HG02884 (cell line): ENCODE measurements around the gene HDLBP.
"Not testable (repeated sequence)": the region's sequence is repeated elsewhere in the genome, so short reads cannot be mapped to it uniquely, and the experiment has no call there.

Source experiments
- ATAC-seq: cut with Tn5 transposase; IDR thresholded peaks from one replicate; pipeline ENCODE4 v1.9.1; 2021; ENCODE audit warnings: mild to moderate bottlenecking, moderate library complexity; ENCODE audit not compliant: unreplicated experiment

HDLBP gene

DNA sequence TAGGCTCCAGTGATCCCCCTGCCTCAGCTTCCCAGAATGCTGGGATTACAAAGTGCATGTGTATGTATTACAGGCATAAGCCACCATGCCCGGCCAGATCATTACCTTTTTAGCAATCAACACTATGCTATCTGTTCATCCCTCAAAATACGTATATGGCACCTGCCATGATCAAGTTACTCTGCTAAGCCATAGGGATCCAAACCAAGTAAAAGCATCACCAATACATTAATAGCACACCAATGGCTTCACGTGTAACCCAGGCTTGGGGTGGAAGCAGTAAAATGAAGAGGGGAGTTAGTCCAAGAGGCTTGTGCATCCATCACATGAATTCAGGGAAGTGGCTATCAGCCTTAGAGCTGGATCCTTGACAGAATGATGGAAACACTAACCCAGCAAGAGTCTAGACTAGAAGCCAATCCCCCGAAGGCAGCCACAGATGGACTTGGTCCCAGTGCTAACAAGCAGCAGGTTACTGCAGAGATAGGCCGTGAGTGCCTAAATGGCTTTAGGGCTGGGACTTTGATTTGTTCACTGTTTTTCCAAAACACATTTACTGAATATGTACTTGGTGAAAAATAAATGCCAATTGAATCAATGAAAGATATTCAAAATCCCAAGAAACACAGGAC lies 11.3 kb downstream of the HDLBP start:
- no peak for ATAC-seq

DNA sequence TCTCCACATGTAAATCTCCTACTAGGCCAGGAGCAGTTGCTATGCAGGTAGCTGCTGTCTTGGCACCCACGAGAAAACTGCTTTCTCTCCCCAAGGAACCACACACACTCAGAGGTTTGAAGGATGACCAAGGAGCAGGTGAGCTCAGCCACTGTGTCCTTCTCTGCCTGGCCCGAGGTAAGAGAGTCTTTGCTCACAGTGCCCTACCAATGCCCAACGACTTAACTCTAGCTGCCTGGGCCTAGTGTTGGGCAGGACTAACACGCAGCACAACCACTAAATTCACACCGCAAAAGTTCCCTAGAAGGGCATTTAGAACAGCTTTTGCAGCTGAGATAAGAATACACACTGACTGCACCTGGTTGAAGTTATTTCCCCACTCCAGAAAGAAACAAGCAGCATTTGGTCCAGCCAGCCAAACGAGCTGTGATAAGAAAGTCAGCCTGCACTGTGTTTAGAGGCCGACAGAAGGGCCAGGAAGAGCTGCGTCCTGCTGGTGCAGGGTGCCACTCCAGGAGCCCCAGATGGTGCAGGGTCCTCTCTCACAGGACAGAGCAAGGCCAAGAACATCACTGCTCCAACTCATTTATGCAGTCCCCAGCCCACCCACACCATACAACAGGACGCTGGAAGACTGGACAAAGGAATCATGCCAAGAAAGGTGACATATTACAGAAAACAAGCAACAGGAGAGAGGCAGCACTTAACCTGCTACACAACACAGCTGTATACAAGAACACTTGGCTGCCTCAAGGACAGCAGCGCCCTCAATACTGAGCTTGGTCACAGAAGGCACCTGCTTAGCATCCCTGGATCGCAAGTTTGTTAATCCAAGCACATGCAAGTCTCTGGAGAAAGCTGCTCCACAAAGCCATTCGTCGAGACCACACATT lies 12.5 kb downstream of the HDLBP start:
- no peak for ATAC-seq

DNA sequence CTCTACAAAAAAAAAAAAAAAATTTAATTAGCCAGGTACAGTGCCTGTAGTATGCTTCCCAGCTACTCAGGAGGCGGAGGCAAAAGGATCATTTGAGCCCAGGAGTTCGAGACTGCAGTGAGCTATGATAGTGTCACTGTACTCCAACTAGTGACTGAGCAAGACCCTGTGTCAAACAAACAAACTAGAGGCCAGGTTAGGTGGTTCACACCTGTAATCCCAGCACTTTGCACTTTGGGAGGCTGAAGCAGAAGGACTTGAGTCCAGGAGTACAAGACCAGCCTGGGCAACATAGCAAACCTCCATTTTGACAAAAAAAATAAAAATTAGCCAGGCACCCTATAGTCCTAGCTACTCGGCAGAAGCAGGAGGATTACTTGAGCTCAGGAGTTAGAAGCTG lies 13.4 kb downstream of the HDLBP start:
- ATAC-seq: no peak

DNA sequence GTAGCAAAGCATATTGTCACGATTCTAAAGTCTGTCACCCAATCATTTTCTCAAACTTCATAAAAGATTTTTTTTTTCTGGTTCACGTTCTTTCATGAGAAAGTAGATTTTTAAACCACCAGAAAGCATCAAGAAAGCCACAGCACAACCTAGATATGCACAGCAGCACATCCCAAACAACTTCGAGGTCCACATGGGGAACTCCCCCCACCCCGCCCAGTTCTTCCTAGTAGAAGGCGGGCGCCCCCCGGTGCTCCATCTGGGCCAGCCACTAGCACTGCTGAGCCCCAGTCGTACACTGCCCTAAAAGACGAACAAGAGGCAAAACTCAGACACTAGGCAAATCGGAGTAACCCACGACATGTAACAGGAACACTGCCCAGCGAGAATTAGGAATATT lies 15.5 kb downstream of the HDLBP start:
- no peak for ATAC-seq

DNA sequence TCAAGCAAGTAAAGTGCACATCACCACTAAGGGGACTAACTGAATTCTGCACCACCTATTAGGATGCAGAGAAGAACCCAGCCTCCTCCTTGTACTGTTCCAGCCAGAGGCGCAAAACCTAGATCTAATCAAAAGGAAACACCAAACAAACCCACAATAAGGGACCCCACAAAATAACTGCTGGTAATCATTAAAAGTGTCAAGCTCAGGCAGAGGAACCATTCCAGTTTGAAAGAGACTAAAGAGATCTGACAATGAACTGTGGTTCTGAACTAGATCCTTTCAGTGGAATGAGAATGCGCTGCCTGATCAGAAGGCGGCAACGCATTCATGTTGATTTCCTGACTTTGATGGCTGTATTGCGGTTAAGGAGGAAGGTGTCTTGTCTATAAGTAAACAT lies 16.8 kb downstream of the HDLBP start:
- no peak for ATAC-seq

DNA sequence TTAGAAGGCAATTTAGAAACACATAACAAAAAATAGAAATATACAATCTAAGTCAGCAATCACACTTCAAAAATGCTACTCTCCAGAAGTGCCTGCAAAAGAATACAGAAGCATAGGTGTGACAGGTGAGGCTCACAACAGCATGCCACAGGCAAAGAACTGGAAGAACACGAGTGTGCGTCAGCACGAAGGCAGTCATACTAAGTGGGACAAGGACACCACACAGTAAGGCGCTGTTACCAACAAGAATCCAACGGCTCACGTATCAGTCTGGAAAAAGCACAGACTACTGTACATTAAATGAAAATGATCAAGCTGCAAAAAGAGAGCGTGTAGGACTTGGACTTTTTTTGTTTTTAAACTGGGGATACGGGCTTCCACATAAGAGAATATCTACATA lies 18.7 kb downstream of the HDLBP start:
- ATAC-seq: no peak

DNA sequence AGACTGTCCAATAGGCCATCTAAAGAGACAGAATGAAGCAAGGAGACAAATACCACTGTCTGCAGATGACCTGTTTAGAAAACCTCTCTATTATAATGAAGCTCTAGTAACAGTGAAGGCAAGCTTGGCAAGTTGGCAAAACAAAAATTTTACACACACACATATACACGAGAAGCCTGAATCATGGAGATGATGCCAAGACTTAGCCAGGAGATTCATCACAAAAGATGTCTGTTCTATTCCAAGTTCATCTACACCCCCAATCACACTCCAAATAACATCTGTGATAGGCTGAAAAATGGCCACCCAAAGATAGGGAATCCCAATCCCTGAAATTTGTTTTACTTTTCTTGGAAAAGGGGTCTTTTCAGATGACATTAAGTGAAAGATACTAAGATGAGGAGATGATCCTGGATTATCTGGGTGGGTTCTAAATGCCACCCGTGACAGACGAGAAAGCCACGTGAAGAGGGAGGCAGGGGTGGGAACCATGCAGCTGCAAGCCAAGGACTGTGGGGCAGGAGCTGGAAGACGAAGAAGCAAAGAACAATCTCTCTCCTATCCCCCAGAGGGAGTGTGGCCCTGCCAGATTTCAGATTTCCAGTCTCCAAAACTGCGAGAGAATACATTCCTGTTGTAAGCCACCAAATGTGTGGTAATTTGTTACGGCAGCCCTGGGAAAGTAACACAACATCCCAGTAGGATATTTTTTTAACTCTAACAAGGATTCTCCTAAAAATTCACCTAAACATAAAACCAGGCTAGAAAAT lies 20.0 kb downstream of the HDLBP start:
- ATAC-seq: no peak

DNA sequence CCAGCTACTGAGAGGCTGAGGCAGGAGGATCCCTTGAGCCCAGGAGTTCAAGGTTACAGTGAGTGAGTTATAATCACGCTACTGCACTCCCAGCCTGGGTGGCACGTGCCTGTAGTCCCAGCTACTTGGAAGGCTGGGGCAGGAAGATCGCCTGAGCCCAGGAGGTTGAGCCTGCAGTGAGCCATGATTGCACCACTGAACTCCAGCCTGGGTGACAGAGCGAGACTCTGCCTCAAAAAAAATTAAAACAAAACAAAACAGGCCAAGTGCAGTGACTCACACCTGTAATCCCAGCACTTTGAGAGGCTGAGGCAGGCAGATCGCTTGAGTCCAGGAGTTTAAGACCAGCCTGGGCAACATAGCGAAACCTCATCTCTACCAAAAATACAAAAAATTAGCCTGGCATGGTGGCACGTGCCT lies 22.1 kb downstream of the HDLBP start:
- not testable (repeated sequence) for ATAC-seq

DNA sequence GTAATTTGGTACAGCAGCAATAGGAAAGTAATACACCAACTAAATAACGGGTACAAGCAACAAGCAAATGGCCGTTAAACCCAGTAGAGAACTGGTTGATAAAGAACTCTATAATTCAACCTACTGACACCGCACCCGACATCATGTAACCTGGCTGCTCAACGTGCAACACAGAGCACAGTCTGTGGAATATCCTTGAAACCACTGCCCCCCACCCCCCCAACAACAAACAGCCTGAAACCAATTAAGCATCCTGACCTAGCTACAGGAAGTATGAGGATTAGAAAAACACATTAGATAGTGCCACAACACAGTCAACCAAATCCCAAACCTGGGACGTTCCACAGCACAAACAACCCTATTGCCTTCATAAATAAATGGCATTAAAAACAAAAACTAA lies 23.5 kb downstream of the HDLBP start:
- ATAC-seq: no peak

DNA sequence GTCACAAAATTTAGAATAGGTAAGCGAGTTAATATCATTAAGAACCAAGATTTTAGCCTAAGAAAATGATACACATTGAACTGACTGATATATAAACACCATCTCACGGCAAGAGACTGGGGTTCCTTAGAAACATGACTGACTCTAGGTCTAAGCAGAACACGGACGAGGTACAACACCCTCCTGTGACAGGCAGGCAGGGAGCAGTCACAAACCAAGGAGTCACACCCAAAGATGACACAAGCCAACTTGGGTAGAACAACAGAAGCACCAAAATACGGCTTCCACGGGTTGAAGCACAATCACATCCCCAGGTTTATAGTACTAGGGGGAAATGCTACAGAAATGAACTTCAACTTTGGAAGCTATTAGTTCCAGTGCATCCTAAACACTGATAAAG lies 24.3 kb downstream of the HDLBP start:
- no peak for ATAC-seq

DNA sequence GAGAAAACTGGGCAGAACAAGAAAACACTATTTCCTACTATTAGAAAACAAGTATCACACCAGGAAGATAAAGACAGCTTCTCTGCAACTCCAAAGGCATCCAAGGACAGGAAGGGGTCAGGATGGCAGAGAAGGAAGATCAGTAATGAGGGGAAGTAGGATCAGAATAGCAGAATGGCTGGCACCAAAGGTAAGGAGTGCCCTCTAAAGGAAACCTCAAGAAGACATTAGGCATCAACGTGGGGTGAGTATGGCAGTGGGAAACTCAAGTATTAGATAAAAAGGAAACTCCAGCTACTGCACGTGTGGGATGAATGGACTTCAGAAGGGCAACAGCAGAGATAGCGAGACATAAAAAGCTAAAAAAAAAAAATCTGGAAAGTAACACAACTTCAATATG lies 25.9 kb downstream of the HDLBP start:
- ATAC-seq: no peak

DNA sequence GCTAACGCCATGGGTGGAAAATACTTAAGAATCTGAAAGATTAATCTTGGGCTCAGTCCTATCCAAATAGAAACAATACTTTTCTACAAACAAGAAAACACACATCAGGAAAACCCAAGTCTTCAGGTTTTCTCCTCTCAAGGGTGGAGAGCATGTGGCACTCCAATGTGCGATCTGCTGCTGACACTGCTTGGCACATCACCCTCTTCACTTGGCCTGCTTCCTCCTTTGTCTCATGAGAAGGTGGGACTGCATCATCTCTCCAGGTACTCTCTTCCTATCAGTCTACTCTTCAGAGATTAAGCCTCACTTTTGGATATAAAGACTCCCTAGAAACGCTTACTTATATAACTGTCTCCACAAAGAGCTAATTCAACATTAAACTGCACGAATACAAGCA lies 26.4 kb downstream of the HDLBP start:
- no peak for ATAC-seq

DNA sequence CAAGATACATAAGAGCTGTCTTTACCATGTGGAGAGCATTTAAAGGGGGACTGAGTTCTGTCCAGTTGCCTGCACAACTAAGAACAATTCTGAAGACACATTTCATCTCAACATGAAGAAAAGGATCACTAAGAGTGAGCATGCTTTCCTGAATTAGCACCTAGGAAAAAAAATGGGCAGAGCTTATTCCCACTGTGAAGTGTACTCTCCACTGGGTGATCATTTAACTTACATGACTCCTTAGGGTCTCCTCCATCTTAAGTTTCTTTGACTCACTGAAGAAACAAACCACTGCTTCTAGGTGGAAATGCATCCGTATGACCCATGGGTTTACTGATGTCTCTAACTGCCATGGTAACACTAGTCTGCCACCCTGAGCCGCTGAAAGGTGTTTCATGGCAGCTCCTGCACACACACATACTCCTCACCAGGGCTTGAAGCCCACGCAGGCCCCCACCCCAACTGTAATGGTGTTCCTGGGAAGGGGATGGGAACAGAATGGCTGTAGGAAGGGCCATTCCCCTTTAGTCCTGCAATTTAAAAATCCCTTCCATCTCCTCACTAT lies 27.1 kb downstream of the HDLBP start:
- ATAC-seq: no peak

DNA sequence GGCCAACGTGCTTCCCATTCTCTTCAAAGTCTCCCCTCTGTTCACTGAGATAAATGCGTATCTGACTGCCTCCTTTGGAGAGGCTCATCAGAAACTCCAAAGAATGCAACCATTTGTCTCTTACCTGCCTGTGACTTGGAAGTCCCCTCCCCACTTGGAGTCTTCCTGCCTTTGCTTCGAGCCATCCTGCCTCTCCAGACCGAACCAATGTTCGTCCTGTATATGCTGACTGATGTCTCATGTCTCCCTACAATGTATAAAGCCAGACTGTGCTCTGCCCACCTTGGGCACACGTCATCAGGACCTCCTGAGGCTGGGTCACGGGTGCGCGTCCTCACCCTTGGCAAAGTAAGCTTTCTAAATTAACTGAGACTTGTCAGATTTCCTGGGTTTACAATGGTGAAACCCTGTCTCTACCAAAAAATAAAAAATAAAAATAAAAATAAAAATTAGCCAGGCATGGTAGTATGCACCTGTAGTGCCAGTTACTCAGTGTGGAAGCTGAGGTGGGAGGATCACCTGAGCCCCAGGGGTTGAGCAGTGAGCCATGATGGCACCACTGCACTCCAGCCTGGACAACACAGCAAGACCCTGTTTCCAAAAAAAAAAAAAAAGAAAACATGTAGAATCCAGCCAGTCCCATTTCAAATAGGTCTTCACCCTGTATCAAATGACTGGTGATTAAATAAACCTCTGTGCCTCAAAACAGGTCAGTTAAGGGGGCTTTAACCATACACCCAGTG lies 29.0 kb downstream of the HDLBP start:
- no peak for ATAC-seq

DNA sequence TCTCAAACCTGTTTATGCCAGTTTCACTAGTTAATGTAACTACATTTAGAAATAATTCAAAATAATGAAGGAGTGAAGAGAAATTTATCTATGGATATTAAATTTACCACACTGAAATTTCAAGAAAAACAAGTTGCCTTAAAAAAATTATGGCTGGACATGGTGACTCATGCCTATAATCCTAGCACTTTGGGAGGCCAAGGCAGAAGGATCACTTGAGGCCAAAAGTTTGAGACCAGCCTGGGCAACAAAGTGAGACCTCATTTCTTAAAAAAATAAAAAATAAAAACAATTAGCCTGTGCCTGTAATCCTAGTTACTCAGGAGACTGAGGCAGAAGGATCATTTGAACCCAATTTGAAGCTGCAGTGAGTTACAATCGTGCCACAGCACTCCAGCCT lies 29.9 kb downstream of the HDLBP start:
- ATAC-seq: no peak

DNA sequence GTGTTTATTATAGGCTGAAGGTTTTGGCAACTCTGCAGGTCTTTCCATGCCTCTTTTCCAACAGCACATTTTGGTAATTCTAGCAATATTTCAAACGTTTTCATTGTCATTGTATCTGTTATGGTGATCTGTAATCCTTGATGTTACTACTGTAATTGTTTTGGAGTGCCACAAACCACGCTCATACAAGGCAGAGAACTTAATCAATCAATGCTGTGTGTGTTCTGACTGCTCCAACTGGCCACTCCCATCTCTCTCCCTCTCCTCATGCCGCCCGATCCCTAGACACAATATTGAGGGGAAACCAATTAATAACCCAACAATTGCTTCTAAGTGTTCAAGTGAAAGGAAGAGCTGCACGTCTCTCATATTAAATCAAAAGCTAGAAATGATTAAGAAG lies 32.9 kb downstream of the HDLBP start:
- no peak for ATAC-seq

DNA sequence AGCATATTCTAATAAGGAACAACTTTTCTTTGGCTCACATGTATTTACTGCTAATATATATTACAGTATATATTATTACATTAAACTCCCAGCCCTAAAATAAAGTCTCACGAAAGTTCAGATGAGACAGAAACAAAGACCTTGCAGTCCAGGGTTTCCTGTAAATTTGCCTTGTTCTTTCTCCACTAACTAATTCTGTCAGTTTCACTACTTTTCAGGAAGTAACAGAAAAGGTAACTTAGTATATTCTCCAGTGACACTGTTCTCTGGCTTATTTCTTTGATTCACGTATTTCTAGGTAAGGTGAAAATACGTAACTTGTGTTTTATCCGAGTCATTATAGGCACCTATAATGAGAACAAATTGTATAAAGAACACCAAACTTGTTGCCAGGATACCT lies 35.2 kb downstream of the HDLBP start:
- no peak for ATAC-seq

DNA sequence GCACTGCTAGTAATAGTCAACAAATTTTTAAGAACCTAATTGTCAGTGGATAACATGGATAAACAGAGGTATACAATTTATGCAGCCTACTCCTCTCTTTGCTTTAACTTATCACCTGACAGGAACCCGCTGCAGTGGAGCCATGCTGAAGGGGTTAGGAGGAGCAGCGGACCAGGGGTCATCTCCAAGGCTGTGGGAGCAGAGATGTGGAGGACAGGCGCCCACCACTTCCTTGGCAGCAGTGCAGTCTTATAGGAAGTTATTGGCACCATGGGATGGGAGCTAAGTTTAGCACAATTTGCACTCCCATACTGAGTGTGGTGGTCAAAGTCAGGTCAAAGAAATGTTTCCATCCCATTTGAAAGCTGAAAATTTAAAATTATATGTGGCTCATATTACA lies 35.6 kb downstream of the HDLBP start:
- no peak for ATAC-seq

DNA sequence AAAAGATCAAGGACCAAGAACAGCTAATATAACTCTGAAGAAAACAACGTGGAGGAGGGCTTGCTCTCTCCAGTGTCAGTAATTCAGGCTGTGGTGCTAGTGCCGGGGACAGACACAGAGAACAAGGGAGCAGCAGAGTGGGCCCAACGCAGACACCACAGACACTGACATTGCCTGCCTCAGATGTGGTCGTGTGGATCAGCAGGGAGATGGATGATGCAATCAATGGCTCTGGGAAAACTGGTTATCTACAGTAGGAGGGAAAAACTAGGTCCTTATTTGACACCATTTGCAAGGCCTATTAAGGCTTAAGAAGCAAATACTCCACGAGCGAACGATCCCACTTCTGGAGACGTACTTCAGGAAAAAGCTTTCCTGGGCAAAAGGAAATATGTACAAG lies 36.1 kb downstream of the HDLBP start:
- ATAC-seq: no peak

DNA sequence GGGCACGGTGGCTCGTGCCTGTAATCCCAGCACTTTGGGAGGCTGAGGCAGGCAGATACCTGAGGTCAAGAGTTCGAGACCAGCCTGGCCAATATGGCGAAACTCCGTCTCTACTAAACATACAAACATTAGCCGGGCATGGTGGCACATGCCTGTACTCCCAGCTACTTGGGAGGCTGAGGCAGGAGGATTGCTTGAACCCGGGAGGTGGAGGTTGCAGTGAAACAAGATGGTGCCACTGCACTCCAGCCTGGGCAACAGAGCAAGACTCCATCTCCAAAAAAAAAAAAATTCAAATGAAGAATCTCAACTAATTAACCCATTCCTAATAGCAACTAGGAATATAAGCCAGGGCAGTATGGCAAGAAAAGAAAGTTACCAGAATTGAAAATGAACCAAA lies 37.2 kb downstream of the HDLBP start:
- not testable (repeated sequence) for ATAC-seq

DNA sequence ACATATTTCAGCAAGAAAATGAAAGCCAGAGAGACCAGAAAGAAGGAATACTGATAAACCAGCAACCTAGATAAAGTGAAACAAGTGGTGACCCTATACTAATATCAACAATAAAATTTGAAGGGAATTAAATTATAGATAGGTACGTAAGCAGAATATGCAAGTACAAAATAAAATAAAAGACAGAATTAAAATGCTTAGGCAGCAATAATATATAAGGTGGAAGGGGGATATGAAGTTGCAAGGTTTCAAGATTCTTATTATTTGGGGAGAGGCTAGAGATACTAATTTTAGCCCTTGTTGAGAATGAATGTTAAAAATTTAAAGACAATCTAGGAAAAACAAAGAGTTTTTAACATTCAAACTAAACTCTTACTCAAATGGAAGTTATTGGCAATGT lies 39.6 kb downstream of the HDLBP start:
- no peak for ATAC-seq
